ENCODE results near the gene RAPGEF5. TPM values are rescaled to one million over a fixed set of nuclear protein-coding genes. Genes with fewer than 3 reads are reported as not detected.
A peak's percentile ranks its signal among the peaks of the same experiment; 100 is the strongest.

RAPGEF5 gene
- polyA plus RNA-seq, 6 donors from 2014 or later = 1.4 to 6.8 (median 3.0) TPM

GRCh38 chr7:22204312-22204711, 152.6 kb downstream of the RAPGEF5 start:
- no peaks in the 10 kb centered on the region for H3K9me3 Mint-ChIP-seq
- no peak for ATAC-seq (ENCODE audit: low read depth in 2 of 2)
- no peak for DNase-seq
- H3K4me3 Mint-ChIP-seq = no peak overlapping the region
- H3K36me3 Mint-ChIP-seq = no peaks in the 10 kb centered on the region
- H3K4me1 Mint-ChIP-seq = peaks cover 8 to 15% (median 11%) of the 10 kb centered on the region in 3 donors
- peak overlapping the region in 2 of 6 donors; percentile 2 to 8 for H3K27ac Mint-ChIP-seq
- no peaks in the 10 kb centered on the region for H3K27me3 Mint-ChIP-seq

- Mint-ChIP-seq H3K9me3 (no peaks in the 10 kb centered on the region), H3K27me3 (no peaks in the 10 kb centered on the region), H3K4me1 (no peaks in the 10 kb centered on the region), H3K36me3 (no peaks in the 10 kb centered on the region), H3K4me3 (no peak overlapping the region), H3K27ac (no peak overlapping the region)
- no peak for ATAC-seq (ENCODE audit: low read depth in 2 of 2)
- no peak for DNase-seq
These were observed 154.8 kb downstream of the RAPGEF5 start for GRCh38 chr7:22202141-22202540.

GRCh38 chr7:22201186-22201880, 155.6 kb downstream of the RAPGEF5 start:
- no peak for ATAC-seq (ENCODE audit: low read depth in 2 of 2)
- no peak for DNase-seq
- H3K27ac Mint-ChIP-seq = no peak overlapping the region
- no peaks in the 10 kb centered on the region for H3K27me3 Mint-ChIP-seq
- no peaks in the 10 kb centered on the region for H3K4me1 Mint-ChIP-seq
- no peaks in the 10 kb centered on the region for H3K9me3 Mint-ChIP-seq
- H3K36me3 Mint-ChIP-seq = no peaks in the 10 kb centered on the region
- no peak overlapping the region for H3K4me3 Mint-ChIP-seq

- H3K27ac Mint-ChIP-seq = peak overlapping the region in 1 of 6 donors; percentile 59
- H3K9me3 Mint-ChIP-seq = no peaks in the 10 kb centered on the region
- ATAC-seq (ENCODE audit: low read depth in 2 of 2) (no peak), DNase-seq (no peak)
- no peaks in the 10 kb centered on the region for H3K36me3 Mint-ChIP-seq
- H3K4me1 Mint-ChIP-seq = no peaks in the 10 kb centered on the region
- H3K27me3 Mint-ChIP-seq = no peaks in the 10 kb centered on the region
- no peak overlapping the region for H3K4me3 Mint-ChIP-seq
These were observed 156.2 kb downstream of the RAPGEF5 start for GRCh38 chr7:22200777-22201176.

GRCh38 chr7:22200238-22200637, 156.7 kb downstream of the RAPGEF5 start:
- H3K27ac Mint-ChIP-seq = no peak overlapping the region
- no peaks in the 10 kb centered on the region for H3K9me3 Mint-ChIP-seq
- DNase-seq (no peak), ATAC-seq (ENCODE audit: low read depth in 2 of 2) (no peak)
- no peak overlapping the region for H3K4me3 Mint-ChIP-seq
- H3K27me3 Mint-ChIP-seq = no peaks in the 10 kb centered on the region
- no peaks in the 10 kb centered on the region for H3K36me3 Mint-ChIP-seq
- H3K4me1 Mint-ChIP-seq = no peaks in the 10 kb centered on the region

GRCh38 chr7:22197376-22197775, 159.6 kb downstream of the RAPGEF5 start:
- Mint-ChIP-seq H3K27ac (no peak overlapping the region), H3K36me3 (peaks cover 0 to 5% of the 10 kb centered on the region in 2 donors), H3K27me3 (no peaks in the 10 kb centered on the region), H3K4me1 (no peaks in the 10 kb centered on the region), H3K4me3 (no peak overlapping the region), H3K9me3 (no peaks in the 10 kb centered on the region)
- ATAC-seq (ENCODE audit: low read depth in 2 of 2) (no peak), DNase-seq (no peak)

GRCh38 chr7:22196429-22196828, 160.5 kb downstream of the RAPGEF5 start:
- Mint-ChIP-seq H3K36me3 (peaks cover 0 to 5% of the 10 kb centered on the region in 2 donors), H3K27ac (no peak overlapping the region), H3K4me1 (no peaks in the 10 kb centered on the region), H3K9me3 (no peaks in the 10 kb centered on the region), H3K27me3 (no peaks in the 10 kb centered on the region), H3K4me3 (no peak overlapping the region)
- DNase-seq (no peak), ATAC-seq (ENCODE audit: low read depth in 2 of 2) (no peak)

GRCh38 chr7:22195397-22196172, 161.4 kb downstream of the RAPGEF5 start:
- Mint-ChIP-seq H3K27ac (peak overlapping the region in 2 of 6 donors; percentile 65 to 74), H3K4me3 (no peak overlapping the region), H3K4me1 (no peaks in the 10 kb centered on the region), H3K36me3 (peaks cover 0 to 5% of the 10 kb centered on the region in 2 donors), H3K9me3 (no peaks in the 10 kb centered on the region), H3K27me3 (no peaks in the 10 kb centered on the region)
- DNase-seq = no peak
- no peak for ATAC-seq (ENCODE audit: low read depth in 2 of 2)

GRCh38 chr7:22194658-22195273, 162.2 kb downstream of the RAPGEF5 start:
- ATAC-seq (ENCODE audit: low read depth in 2 of 2) (no peak), DNase-seq (no peak)
- H3K4me1 Mint-ChIP-seq = no peaks in the 10 kb centered on the region
- no peak overlapping the region for H3K4me3 Mint-ChIP-seq
- H3K9me3 Mint-ChIP-seq = no peaks in the 10 kb centered on the region
- H3K27ac Mint-ChIP-seq = no peak overlapping the region
- no peaks in the 10 kb centered on the region for H3K27me3 Mint-ChIP-seq
- peaks cover 0 to 5% of the 10 kb centered on the region in 2 donors for H3K36me3 Mint-ChIP-seq

GRCh38 chr7:22193450-22193983, 163.4 kb downstream of the RAPGEF5 start:
- no peak for DNase-seq
- Mint-ChIP-seq H3K4me1 (no peaks in the 10 kb centered on the region), H3K9me3 (no peaks in the 10 kb centered on the region), H3K36me3 (peaks cover 0 to 5% of the 10 kb centered on the region in 2 donors), H3K4me3 (no peak overlapping the region), H3K27me3 (no peaks in the 10 kb centered on the region), H3K27ac (peak overlapping the region in 2 of 6 donors; percentile 34 to 38)
- ATAC-seq (ENCODE audit: low read depth in 2 of 2) = no peak

- Mint-ChIP-seq H3K27me3 (no peaks in the 10 kb centered on the region), H3K9me3 (no peaks in the 10 kb centered on the region), H3K36me3 (peaks cover 0 to 5% of the 10 kb centered on the region in 2 donors), H3K27ac (peak overlapping the region in 1 of 6 donors; percentile 38), H3K4me1 (no peaks in the 10 kb centered on the region), H3K4me3 (no peak overlapping the region)
- DNase-seq (no peak), ATAC-seq (ENCODE audit: low read depth in 2 of 2) (no peak)
These were observed 164.2 kb downstream of the RAPGEF5 start for GRCh38 chr7:22192801-22193200.

- DNase-seq = no peak
- Mint-ChIP-seq H3K4me1 (no peaks in the 10 kb centered on the region), H3K36me3 (peaks cover 0 to 5% of the 10 kb centered on the region in 2 donors), H3K4me3 (no peak overlapping the region), H3K27me3 (no peaks in the 10 kb centered on the region), H3K9me3 (no peaks in the 10 kb centered on the region), H3K27ac (no peak overlapping the region)
- ATAC-seq (ENCODE audit: low read depth in 2 of 2) = no peak
These were observed 166.2 kb downstream of the RAPGEF5 start for GRCh38 chr7:22190736-22191135.

GRCh38 chr7:22189741-22190140, 167.2 kb downstream of the RAPGEF5 start:
- no peak overlapping the region for H3K27ac Mint-ChIP-seq
- ATAC-seq (ENCODE audit: low read depth in 2 of 2) = no peak
- no peaks in the 10 kb centered on the region for H3K9me3 Mint-ChIP-seq
- no peak overlapping the region for H3K4me3 Mint-ChIP-seq
- no peaks in the 10 kb centered on the region for H3K4me1 Mint-ChIP-seq
- no peak for DNase-seq
- H3K36me3 Mint-ChIP-seq = peaks cover 0 to 5% of the 10 kb centered on the region in 2 donors
- H3K27me3 Mint-ChIP-seq = no peaks in the 10 kb centered on the region
